Keratinocyte (primary cell): Measurements from ENCODE around the gene FZD1. TPM values are rescaled to one million over a fixed set of nuclear protein-coding genes. Genes with fewer than 3 reads are reported as not detected.

Experiments used
- DNase-seq: peaks from one replicate; pipeline ENCODE4 v3.0.0-alpha.2; 2011; ENCODE audit warnings: low read depth, missing footprints, low spot score
- FAIRE-seq: peaks from 2 replicates; lab custom pipeline; 2011; peaks lifted over from hg19 to GRCh38; lab: Jason Lieb, UNC
- H2AFZ ChIP-seq: 2 replicates; pipeline ENCODE4 v1.6.0; 2012; ENCODE audit warnings: low read length, control low read depth, inconsistent platforms; ENCODE audit not compliant: control insufficient read depth
- H3K27ac ChIP-seq: 2 replicates; pipeline ENCODE4 v1.5.1; 2011; ENCODE audit warnings: low read length; ENCODE audit not compliant: control insufficient read depth, insufficient read depth
- H3K27me3 ChIP-seq: 3 replicates; pipeline ENCODE4 v1.6.0; 2011; ENCODE audit warnings: low read length; ENCODE audit not compliant: control insufficient read depth, insufficient read depth; ENCODE audit errors: extremely low read depth
- H3K36me3 ChIP-seq, 2 experiments: 2 replicates in 1 of 2; 3 replicates in 1 of 2; pipeline ENCODE4 v1.5.1; 2011; ENCODE audit warnings: low read length in 2 of 2, mild to moderate bottlenecking in 1 of 2; ENCODE audit not compliant: control insufficient read depth in 2 of 2, insufficient read depth in 2 of 2; ENCODE audit errors: extremely low read depth in 1 of 2
- H3K4me1 ChIP-seq: 3 replicates; pipeline ENCODE4 v1.5.1; 2011; ENCODE audit warnings: low read length; ENCODE audit not compliant: control insufficient read depth, insufficient read depth; ENCODE audit errors: extremely low read depth
- H3K4me2 ChIP-seq: 3 replicates; pipeline ENCODE4 v1.6.0; 2011; ENCODE audit warnings: low read depth, low read length; ENCODE audit not compliant: control insufficient read depth, insufficient read depth; ENCODE audit errors: extremely low read depth
- H3K4me3 ChIP-seq, 3 experiments: fragments of 200-600 bp in 1 of 3; sonication (generic) in 1 of 3; 2 replicates in 2 of 3; 3 replicates in 1 of 3; pipeline ENCODE4 v1.5.1; 2011 to 2016; ENCODE audit warnings: low read length in 3 of 3, mild to moderate bottlenecking in 3 of 3, control low read depth in 2 of 3, inconsistent platforms in 1 of 3, low read depth in 1 of 3, mixed read lengths in 1 of 3, mixed run types in 1 of 3, moderate library complexity in 1 of 3; ENCODE audit not compliant: control insufficient read depth in 2 of 3, insufficient read depth in 2 of 3; ENCODE audit errors: extremely low read depth in 1 of 3
- H3K79me2 ChIP-seq: 2 replicates; pipeline ENCODE4 v1.6.0; 2012; ENCODE audit warnings: low read length; ENCODE audit not compliant: control insufficient read depth, insufficient read depth
- H3K9ac ChIP-seq: 3 replicates; pipeline ENCODE4 v1.6.0; 2011; ENCODE audit warnings: low read length; ENCODE audit not compliant: control insufficient read depth, insufficient read depth; ENCODE audit errors: extremely low read depth
- H3K9me1 ChIP-seq: 3 replicates; pipeline ENCODE4 v1.6.0; 2011; ENCODE audit warnings: low read length; ENCODE audit not compliant: control insufficient read depth, insufficient read depth; ENCODE audit errors: extremely low read depth
- H3K9me3 ChIP-seq: 2 replicates; pipeline ENCODE4 v1.5.1; 2012; ENCODE audit warnings: low read depth, low read length; ENCODE audit not compliant: control insufficient read depth
- H4K20me1 ChIP-seq: 3 replicates; pipeline ENCODE4 v1.6.0; 2011; ENCODE audit warnings: low read length; ENCODE audit not compliant: control insufficient read depth, insufficient read depth; ENCODE audit errors: extremely low read depth
- CTCF ChIP-seq, 3 experiments: IDR thresholded peaks in 1 of 3; conservative IDR thresholded peaks in 1 of 3; optimal IDR thresholded peaks in 1 of 3; 2 replicates in 2 of 3; 3 replicates in 1 of 3; pipeline versions ENCODE3 to v1.5.1; 2011; ENCODE audit warnings: low read length in 3 of 3, mild to moderate bottlenecking in 3 of 3, moderate library complexity in 2 of 3, control low read depth in 1 of 3, inconsistent platforms in 1 of 3; ENCODE audit not compliant: insufficient read depth in 2 of 3; ENCODE audit errors: extremely low read depth in 1 of 3
- EZH2 ChIP-seq: IDR thresholded peaks from one replicate; pipeline ENCODE4 v1.6.1; 2012; ENCODE audit warnings: inconsistent platforms, mild to moderate bottlenecking, low read length, moderate library complexity
- dilution Hi-C: fragments of 300-500 bp; cut with MboI; formaldehyde crosslinking; loops from one replicate; pipeline ENCODE4 v1.7.0; 2020; ENCODE audit warnings: low sequenced_read_pairs; ENCODE audit not compliant: extremely low pct_ligation_motif_present
- polyA plus RNA-seq, 5 experiments: library from polyadenylated mRNA; depleted of rRNA in 3 of 5; stranded (reverse) in 3 of 5; stranded (forward) in 1 of 5; unstranded in 1 of 5; fragments of >200 nt; gene quantifications; 1 replicate in 1 of 5; 2 replicates in 3 of 5; 3 replicates in 1 of 5; pipeline versions ENCODE4 v1.2.1 to v1.2.3, GENCODE V29; 2011 to 2012; ENCODE audit warnings: missing spikeins in 2 of 5, low read depth in 1 of 5, low replicate concordance in 1 of 5

Gene FZD1
- polyA plus RNA-seq, 1 donor (not counting 4 experiments of a cell fraction or from before 2014, with no cell fraction given): 1.3 TPM

GRCh38 chr7:91314591-91315323, 50.5 kb downstream of the FZD1 start:
- Histone ChIP-seq H3K4me2 (peak overlapping the region; percentile 17), H3K4me1 (peaks cover 20% of the 10 kb centered on the region), H4K20me1 (no peaks in the 10 kb centered on the region), H3K9me3 (no peaks in the 10 kb centered on the region), H3K79me2 (no peaks in the 10 kb centered on the region), H3K36me3 (no peaks in the 10 kb centered on the region), H2AFZ (no peak overlapping the region), H3K27me3 (no peaks in the 10 kb centered on the region), H3K9me1 (no peaks in the 10 kb centered on the region), H3K4me3 (no peak overlapping the region), H3K9ac (no peak overlapping the region), H3K27ac (no peak overlapping the region)
- FAIRE-seq (no peak), DNase-seq (no peak)
- no peak for TF ChIP-seq CTCF (optimal IDR thresholded peaks at IDR 0.05 in 1 of 3, IDR thresholded peaks at IDR 0.05 in 1 of 3, conservative IDR thresholded peaks at IDR 0.05 in 1 of 3; ENCODE audit: extremely low read depth in 1 of 3, insufficient read depth in 2 of 3, low read length in 3 of 3)
- no peak for TF ChIP-seq EZH2
- dilution Hi-C loops: no loop called here

DNA sequence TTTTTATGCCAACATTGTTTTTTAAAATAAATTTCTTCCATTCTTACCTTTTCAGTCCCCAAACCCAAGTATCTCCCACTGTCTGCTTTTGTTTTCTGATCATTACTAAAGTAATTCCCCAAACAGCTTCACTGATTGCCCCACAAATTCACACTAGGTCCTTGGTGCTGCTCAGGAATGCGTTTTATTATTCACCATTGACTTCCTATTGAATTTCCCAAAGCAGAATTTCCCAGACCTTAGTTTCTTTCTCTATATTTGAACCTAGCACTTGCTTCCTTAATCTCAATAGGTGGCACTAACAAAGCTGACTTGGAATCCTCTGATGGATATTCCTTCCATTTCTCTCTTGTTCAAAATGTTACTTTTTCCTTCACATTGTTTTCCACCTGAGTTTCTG, 52.2 kb downstream of the FZD1 start:
- TF ChIP-seq EZH2 (no peak), CTCF (optimal IDR thresholded peaks at IDR 0.05 in 1 of 3, IDR thresholded peaks at IDR 0.05 in 1 of 3, conservative IDR thresholded peaks at IDR 0.05 in 1 of 3; ENCODE audit: extremely low read depth in 1 of 3, insufficient read depth in 2 of 3, low read length in 3 of 3) (no peak)
- Histone ChIP-seq H3K9ac (no peak overlapping the region), H3K4me1 (peaks cover 20% of the 10 kb centered on the region), H3K27me3 (no peaks in the 10 kb centered on the region), H4K20me1 (no peaks in the 10 kb centered on the region), H3K27ac (no peak overlapping the region), H2AFZ (no peak overlapping the region), H3K36me3 (no peaks in the 10 kb centered on the region), H3K9me3 (no peaks in the 10 kb centered on the region), H3K9me1 (no peaks in the 10 kb centered on the region), H3K4me3 (no peak overlapping the region), H3K4me2 (no peak overlapping the region), H3K79me2 (no peaks in the 10 kb centered on the region)
- no peak for FAIRE-seq
- no peak for DNase-seq
- dilution Hi-C loops: no loop called here
